B cell (primary cell): ENCODE data around the gene ELK4. TPM values are rescaled to one million over a fixed set of nuclear protein-coding genes. Genes with fewer than 3 reads are reported as not detected.

ENCODE experiments used
- ATAC-seq: fragments of 200-7000 bp; cut with Tn5 transposase; one replicate; pipeline ENCODE4 v1.10.0; 2021; ENCODE audit warnings: low read depth, mild to moderate bottlenecking, moderate number of reproducible peaks, moderate library complexity
- CTCF ChIA-PET: fragments of 350-600 bp; sonication (Branson Sonifier 250); formaldehyde crosslinking; loops from one replicate; lab custom pipeline; 2021; ENCODE audit warnings: antibody characterized with exemption, inconsistent platforms; lab: Charles Lee
- POLR2A ChIA-PET: fragments of 350-600 bp; sonication (Branson Sonifier 250); formaldehyde crosslinking; loops from one replicate; lab custom pipeline; 2021; ENCODE audit warnings: antibody characterized with exemption; lab: Charles Lee
- DNase-seq: peaks from one replicate; pipeline ENCODE4 v3.0.0; 2013
- H2AFZ ChIP-seq: 2 replicates; pipeline ENCODE4 v1.6.1; 2012; ENCODE audit warnings: mild to moderate bottlenecking, low read depth, low read length; ENCODE audit not compliant: insufficient read depth, poor library complexity, severe bottlenecking
- H3K27ac ChIP-seq, 2 donors: 1 replicate in 1 of 2; 2 replicates in 1 of 2; pipeline ENCODE4 v1.5.1; 2012 to 2013; ENCODE audit warnings: low read length in 2 of 2, mild to moderate bottlenecking in 2 of 2, moderate library complexity in 1 of 2
- H3K27me3 ChIP-seq, 4 experiments: fragments of 200-600 bp in 1 of 4; sonication (generic) in 1 of 4; replicated peaks in 1 of 4; 1 replicate in 2 of 4; 2 replicates in 2 of 4; pipeline versions ENCODE4 v1.6.1 to v1.7.0; 2013 to 2016; ENCODE audit warnings: low read length in 3 of 4, mild to moderate bottlenecking in 2 of 4, mixed read lengths in 1 of 4, moderate library complexity in 1 of 4; ENCODE audit not compliant: insufficient read depth in 4 of 4, control insufficient read depth in 3 of 4; ENCODE audit errors: control extremely low read depth in 1 of 4
- H3K36me3 ChIP-seq, 2 experiments: replicated peaks in 1 of 2; 1 replicate in 1 of 2; 2 replicates in 1 of 2; pipeline versions ENCODE4 v1.6.1 to v1.7.1; 2013; ENCODE audit warnings: low read length in 1 of 2; ENCODE audit not compliant: insufficient read depth in 2 of 2, control insufficient read depth in 1 of 2; ENCODE audit errors: control extremely low read depth in 1 of 2, extremely low read depth in 1 of 2
- H3K4me1 ChIP-seq, 2 donors: fragments of 200-600 bp in 1 of 2; sonication (generic) in 1 of 2; 1 replicate in 1 of 2; 2 replicates in 1 of 2; pipeline versions ENCODE4 v1.5.1 to v1.6.1; 2013 to 2017; ENCODE audit warnings: low read length in 2 of 2; ENCODE audit not compliant: control insufficient read depth in 2 of 2, insufficient read depth in 2 of 2
- H3K4me2 ChIP-seq: replicated peaks from 2 replicates; pipeline ENCODE3; 2012; ENCODE audit warnings: mild to moderate bottlenecking, low read depth, low read length; ENCODE audit not compliant: poor library complexity, severe bottlenecking
- H3K4me3 ChIP-seq, 5 experiments: fragments of 200-600 bp in 1 of 5; sonication (generic) in 1 of 5; 1 replicate in 3 of 5; 2 replicates in 2 of 5; pipeline versions ENCODE4 v1.5.1 to v1.7.0; 2011 to 2016; ENCODE audit warnings: low read length in 4 of 5, mild to moderate bottlenecking in 4 of 5, low read depth in 2 of 5, control low read depth in 1 of 5, moderate library complexity in 1 of 5; ENCODE audit not compliant: insufficient read depth in 1 of 5; ENCODE audit errors: control extremely low read depth in 1 of 5, extremely low read depth in 1 of 5
- H3K79me2 ChIP-seq: fragments of 200-600 bp; sonication (generic); one replicate; pipeline ENCODE4 v1.6.0; 2016; ENCODE audit warnings: low read length; ENCODE audit not compliant: control insufficient read depth, insufficient read depth
- H3K9ac ChIP-seq: fragments of 200-600 bp; sonication (generic); 2 replicates; pipeline ENCODE4 v1.6.1; 2017; ENCODE audit warnings: mild to moderate bottlenecking, low read length, moderate library complexity
- H3K9me3 ChIP-seq, 3 donors: one replicate each; pipeline versions ENCODE4 v1.6.1 to v1.7.1; 2013; ENCODE audit warnings: low read length in 2 of 3; ENCODE audit not compliant: control insufficient read depth in 2 of 3, insufficient read depth in 1 of 3; ENCODE audit errors: control extremely low read depth in 1 of 3
- H4K20me1 ChIP-seq: 2 replicates; pipeline ENCODE4 v1.6.0; 2012; ENCODE audit warnings: mild to moderate bottlenecking, low read length; ENCODE audit not compliant: insufficient read depth, control insufficient read depth, poor library complexity, severe bottlenecking
- H3K27ac Mint-ChIP-seq: one replicate; pipeline ENCODE4 v1.8.0; 2021; ENCODE audit warnings: mixed read lengths
- H3K27me3 Mint-ChIP-seq: one replicate; pipeline ENCODE4 v1.8.0; 2021; ENCODE audit warnings: mixed read lengths
- H3K4me1 Mint-ChIP-seq: one replicate; pipeline ENCODE4 v1.8.0; 2021; ENCODE audit warnings: mixed read lengths
- H3K4me3 Mint-ChIP-seq: one replicate; pipeline ENCODE4 v1.8.0; 2021; ENCODE audit warnings: mixed read lengths
- H3K9me3 Mint-ChIP-seq: one replicate; pipeline ENCODE4 v1.8.0; 2022; ENCODE audit warnings: mixed read lengths; ENCODE audit not compliant: insufficient read depth
- EZH2 ChIP-seq: IDR thresholded peaks from 2 replicates; pipeline ENCODE4 v1.6.1; 2012; ENCODE audit warnings: borderline replicate concordance, low read depth, mild to moderate bottlenecking, moderate library complexity, low read length; ENCODE audit not compliant: insufficient read depth, poor library complexity, severe bottlenecking
- WGBS: methylation state at CpG from one replicate; pipeline ENCODE4 v1.1.5; 2013; ENCODE audit warnings: missing lambda C conversion rate; ENCODE audit not compliant: insufficient coverage; 5-methylcytosine and 5-hydroxymethylcytosine counted together
- intact Hi-C: fragments of 100-400 bp; cut with micrococcal nuclease; formaldehyde crosslinking; loops from one replicate; pipeline ENCODE4 v1.10.0; 2022
- polyA plus RNA-seq: library from polyadenylated mRNA; depleted of rRNA; stranded (reverse); fragments of >200 nt; gene quantifications from 2 replicates; pipeline ENCODE4 v1.2.3, GENCODE V29; 2012
- total RNA-seq, 2 donors: library from RNA; stranded (reverse); fragments of 120-200 nt in 1 of 2; gene quantifications; 1 replicate in 1 of 2; 2 replicates in 1 of 2; pipeline versions ENCODE4 v1.2.3 to v1.2.4, GENCODE V29; 2013 to 2022
- TF ChIP-seq, protein P1 (sequence below): fragments of 200-600 bp; IDR thresholded peaks from one replicate; pipeline ENCODE4 v1.8.0; 2022; ENCODE audit warnings: antibody characterized with exemption, mild to moderate bottlenecking

Gene ELK4
- total and polyA plus RNA-seq, 2 donors (not counting 1 experiment from before 2014, with no cell fraction given): 11.0 to 151 TPM

- no peak overlapping the region for H3K4me2 ChIP-seq
- WGBS: 98% methylated on average over 6 of the region's 15 CpGs
- intact Hi-C loops: no loop called here
Measured at GRCh38 chr1:205662135-205662738, 30.4 kb upstream of the ELK4 start.

More at GRCh38 chr1:205662135-205662738, 30.4 kb upstream of the ELK4 start:
- ChIA-PET CTCF (interaction anchor here (0.7 to 23.2 kb wide), 5 partner anchors 31 to 341 kb away, joined by 3 to 943 read pairs (median 278); partner anchors contain the start of gene NUAK2), POLR2A (interaction anchor here (0.6 to 1.2 kb wide), 2 partner anchors 18 to 123 kb away, joined by 3 to 7 read pairs; partner anchors contain the start of gene SLC45A3)
- H3K4me1 Mint-ChIP-seq: peaks cover 50% of the 10 kb centered on the region
- no peaks in the 10 kb centered on the region for H4K20me1 ChIP-seq
- no peaks in the 10 kb centered on the region for H3K27me3 Mint-ChIP-seq
- H3K9me3 Mint-ChIP-seq: no peaks in the 10 kb centered on the region
- H3K27ac Mint-ChIP-seq: no peak overlapping the region
- H3K4me3 Mint-ChIP-seq: no peak overlapping the region
- DNase-seq (no peak), ATAC-seq (no peak)
- H3K4me1 ChIP-seq: peaks cover 50 to 56% of the 10 kb centered on the region in 2 donors
- TF ChIP-seq EZH2: no peak
- TF ChIP-seq, protein P1, sequence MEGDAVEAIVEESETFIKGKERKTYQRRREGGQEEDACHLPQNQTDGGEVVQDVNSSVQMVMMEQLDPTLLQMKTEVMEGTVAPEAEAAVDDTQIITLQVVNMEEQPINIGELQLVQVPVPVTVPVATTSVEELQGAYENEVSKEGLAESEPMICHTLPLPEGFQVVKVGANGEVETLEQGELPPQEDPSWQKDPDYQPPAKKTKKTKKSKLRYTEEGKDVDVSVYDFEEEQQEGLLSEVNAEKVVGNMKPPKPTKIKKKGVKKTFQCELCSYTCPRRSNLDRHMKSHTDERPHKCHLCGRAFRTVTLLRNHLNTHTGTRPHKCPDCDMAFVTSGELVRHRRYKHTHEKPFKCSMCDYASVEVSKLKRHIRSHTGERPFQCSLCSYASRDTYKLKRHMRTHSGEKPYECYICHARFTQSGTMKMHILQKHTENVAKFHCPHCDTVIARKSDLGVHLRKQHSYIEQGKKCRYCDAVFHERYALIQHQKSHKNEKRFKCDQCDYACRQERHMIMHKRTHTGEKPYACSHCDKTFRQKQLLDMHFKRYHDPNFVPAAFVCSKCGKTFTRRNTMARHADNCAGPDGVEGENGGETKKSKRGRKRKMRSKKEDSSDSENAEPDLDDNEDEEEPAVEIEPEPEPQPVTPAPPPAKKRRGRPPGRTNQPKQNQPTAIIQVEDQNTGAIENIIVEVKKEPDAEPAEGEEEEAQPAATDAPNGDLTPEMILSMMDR: no peak
- no peaks in the 10 kb centered on the region for H3K9me3 ChIP-seq
- H3K27ac ChIP-seq: peak overlapping the region in 1 of 2 donors; percentile 72
- no peak overlapping the region for H3K9ac ChIP-seq
- peaks cover 0 to 13% of the 10 kb centered on the region in 2 experiments for H3K36me3 ChIP-seq
- peaks cover 7% of the 10 kb centered on the region for H3K79me2 ChIP-seq
- no peak overlapping the region for H2AFZ ChIP-seq
- no peak overlapping the region for H3K4me3 ChIP-seq
- H3K27me3 ChIP-seq: no peaks in the 10 kb centered on the region
